Spleen (tissue), 11 donors: ENCODE results near the gene AVPR1B. TPM values are rescaled to one million over a fixed set of nuclear protein-coding genes. Genes with fewer than 3 reads are reported as not detected.

Experiments used
- DNase-seq: peaks from one replicate; pipeline ENCODE4 v3.0.0-alpha.2; 2020
- H3K27ac ChIP-seq, 8 donors: fragments of 200-600 bp; sonication (generic) in 7 of 8; 1 replicate in 4 of 8; 2 replicates in 4 of 8; pipeline versions ENCODE4 v1.5.0 to v1.8.0; 2016 to 2021; ENCODE audit warnings: inconsistent platforms in 4 of 8, mild to moderate bottlenecking in 4 of 8, moderate library complexity in 1 of 8
- H3K27me3 ChIP-seq, 7 donors: fragments of 200-600 bp; sonication (generic) in 6 of 7; replicated peaks in 1 of 7; 1 replicate in 4 of 7; 2 replicates in 3 of 7; pipeline versions ENCODE4 v1.5.0 to v1.8.0; 2016 to 2021; ENCODE audit warnings: inconsistent platforms in 3 of 7, mild to moderate bottlenecking in 1 of 7
- H3K36me3 ChIP-seq, 6 donors: fragments of 200-600 bp; sonication (generic) in 5 of 6; 1 replicate in 4 of 6; 2 replicates in 2 of 6; pipeline versions ENCODE4 v1.5.0 to v1.8.0; 2016 to 2021; ENCODE audit warnings: inconsistent platforms in 2 of 6
- H3K4me1 ChIP-seq, 6 donors: fragments of 200-600 bp; sonication (generic) in 5 of 6; 1 replicate in 3 of 6; 2 replicates in 3 of 6; pipeline versions ENCODE4 v1.5.0 to v1.8.0; 2016 to 2021; ENCODE audit warnings: inconsistent platforms in 3 of 6
- H3K4me3 ChIP-seq, 8 donors: fragments of 200-600 bp; sonication (generic) in 7 of 8; 1 replicate in 4 of 8; 2 replicates in 4 of 8; pipeline versions ENCODE4 v1.5.0 to v1.8.0; 2016 to 2021; ENCODE audit warnings: inconsistent platforms in 4 of 8, mild to moderate bottlenecking in 4 of 8, moderate library complexity in 2 of 8
- H3K9me3 ChIP-seq, 8 donors: fragments of 200-600 bp; sonication (generic) in 7 of 8; 1 replicate in 4 of 8; 2 replicates in 4 of 8; pipeline versions ENCODE4 v1.5.0 to v1.8.0; 2016 to 2021; ENCODE audit warnings: inconsistent platforms in 4 of 8
- POLR2A ChIP-seq, 3 donors: fragments of 450-650 bp; IDR thresholded peaks; one replicate each; pipeline ENCODE4 v1.5.1; 2017; ENCODE audit warnings: antibody characterized with exemption in 3 of 3, mild to moderate bottlenecking in 1 of 3
- POLR2AphosphoS5 ChIP-seq, 3 donors: sonication (generic); formaldehyde crosslinking; IDR thresholded peaks; one replicate each; pipeline ENCODE4 v1.5.1; 2017; ENCODE audit warnings: antibody characterized with exemption in 3 of 3
- WGBS, 5 donors: extraction: QIAGEN DNeasy Blood & Tissue Kit in 3 of 5; methylation state at CpG; one replicate each; pipeline versions ENCODE4 v1.1.5 to v1.1.7; 2013 to 2018; 5-methylcytosine and 5-hydroxymethylcytosine counted together
- intact Hi-C: fragments of 100-400 bp; cut with DNase I; formaldehyde crosslinking; loops from one replicate; pipeline ENCODE4 v1.15.0; 2023; ENCODE audit warnings: low total_unique reads
- polyA plus RNA-seq, 3 donors: library from polyadenylated mRNA; stranded (reverse); fragments of 200-250 nt; gene quantifications; one replicate each; pipeline ENCODE4 v1.2.1, GENCODE V29; 2013
- total RNA-seq, 7 donors: library from RNA; depleted of rRNA in 3 of 7; stranded (reverse); fragments of >200 nt in 3 of 7; fragmentation: NEBNext Ultra II Directional in 4 of 7; extraction: Animal tissue kit (Norgen Biotek cat#: 25700) in 4 of 7; gene quantifications; one replicate each; pipeline versions ENCODE4 v1.1.0 to v1.2.1, GENCODE V29; 2016 to 2021
- TF ChIP-seq, protein P1 (sequence below), 11 experiments: fragments of 200-600 bp in 7 of 11; fragments of 450-650 bp in 4 of 11; sonication (generic) in 4 of 11; IDR thresholded peaks in 8 of 11; conservative IDR thresholded peaks in 3 of 11; 1 replicate in 7 of 11; 2 replicates in 4 of 11; pipeline versions ENCODE4 v1.4.0 to v1.8.0; 2016 to 2021; ENCODE audit warnings: antibody characterized with exemption in 11 of 11, inconsistent platforms in 4 of 11, mild to moderate bottlenecking in 1 of 11
- donor health status: healthy with polysubstance abuse.
- donor health status: DM: no; HTN: no; CAD: no; lungs with moderate emphysema.
- donor health status: DM: no; HTN: no; CAD: no.
- donor health status: Bipolar disorder and iron deficiency.
- donor health status: healthy.
- donor health status: DM: no; HTN: no; CAD: no.
- donor health status: DM: yes; HTN: yes; CAD: no.

AVPR1B gene
- total and polyA plus RNA-seq, 10 donors: not detected

DNA sequence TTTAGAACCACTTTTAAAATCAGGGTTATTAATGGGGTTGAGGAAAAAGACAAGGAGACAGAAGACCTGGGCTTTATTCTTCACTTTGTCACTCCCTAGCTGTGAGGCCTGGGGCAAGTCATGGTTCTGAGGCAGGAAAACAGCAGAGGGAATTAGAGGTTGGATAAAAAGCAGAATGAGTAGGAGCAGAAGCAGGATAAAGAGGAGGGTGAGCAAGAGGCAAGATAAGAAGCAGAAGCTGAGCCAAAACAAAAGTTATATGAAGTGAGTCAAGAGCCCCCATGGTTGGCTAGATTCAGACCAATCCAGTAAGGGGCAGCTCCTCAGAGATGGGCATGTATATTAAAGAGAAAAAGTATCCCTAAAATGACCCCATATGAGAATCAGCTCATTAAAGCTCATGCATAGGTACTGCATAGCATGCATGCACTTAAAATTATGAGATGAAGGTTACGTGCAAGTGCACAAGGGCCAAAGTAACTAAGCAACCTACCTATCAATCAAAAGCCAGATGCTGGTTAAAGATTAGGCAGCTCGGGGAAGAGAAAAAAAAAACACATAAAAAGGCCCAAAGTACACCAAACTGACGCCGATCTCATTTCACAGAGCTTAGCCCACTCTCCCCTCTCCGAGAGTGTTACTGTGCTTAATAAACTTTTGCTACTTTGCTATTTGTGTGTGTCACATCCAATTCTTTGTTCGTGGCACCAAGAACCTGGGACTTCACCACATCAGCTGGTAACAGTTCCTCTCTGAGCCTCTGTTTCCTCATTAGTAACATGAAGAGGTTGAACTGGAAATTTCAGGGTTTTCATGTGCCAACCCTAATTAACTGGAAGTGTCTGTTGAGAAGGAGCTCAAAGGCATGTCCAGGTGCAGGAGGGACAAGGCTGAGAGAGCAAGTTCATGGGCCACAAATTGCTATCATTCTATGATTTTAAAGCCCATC, 2.2 kb downstream of the AVPR1B start:
- Histone ChIP-seq H3K36me3 (no peaks in the 10 kb centered on the region), H3K9me3 (no peaks in the 10 kb centered on the region), H3K4me3 (no peak overlapping the region), H3K27ac (no peak overlapping the region), H3K27me3 (peaks cover 0 to 38% (median 10%) of the 10 kb centered on the region in 7 donors), H3K4me1 (peaks cover 5 to 16% (median 13%) of the 10 kb centered on the region in 6 donors)
- DNase-seq: no peak
- 56 to 71% (median 64%) methylated on average over 6 of the region's 6 CpGs for WGBS, 5 donors
- intact Hi-C loops: no loop called here
- TF ChIP-seq POLR2A (IDR thresholded peaks at IDR 0.05) (no peak), POLR2AphosphoS5 (IDR thresholded peaks at IDR 0.05) (no peak)
- TF ChIP-seq, protein P1, sequence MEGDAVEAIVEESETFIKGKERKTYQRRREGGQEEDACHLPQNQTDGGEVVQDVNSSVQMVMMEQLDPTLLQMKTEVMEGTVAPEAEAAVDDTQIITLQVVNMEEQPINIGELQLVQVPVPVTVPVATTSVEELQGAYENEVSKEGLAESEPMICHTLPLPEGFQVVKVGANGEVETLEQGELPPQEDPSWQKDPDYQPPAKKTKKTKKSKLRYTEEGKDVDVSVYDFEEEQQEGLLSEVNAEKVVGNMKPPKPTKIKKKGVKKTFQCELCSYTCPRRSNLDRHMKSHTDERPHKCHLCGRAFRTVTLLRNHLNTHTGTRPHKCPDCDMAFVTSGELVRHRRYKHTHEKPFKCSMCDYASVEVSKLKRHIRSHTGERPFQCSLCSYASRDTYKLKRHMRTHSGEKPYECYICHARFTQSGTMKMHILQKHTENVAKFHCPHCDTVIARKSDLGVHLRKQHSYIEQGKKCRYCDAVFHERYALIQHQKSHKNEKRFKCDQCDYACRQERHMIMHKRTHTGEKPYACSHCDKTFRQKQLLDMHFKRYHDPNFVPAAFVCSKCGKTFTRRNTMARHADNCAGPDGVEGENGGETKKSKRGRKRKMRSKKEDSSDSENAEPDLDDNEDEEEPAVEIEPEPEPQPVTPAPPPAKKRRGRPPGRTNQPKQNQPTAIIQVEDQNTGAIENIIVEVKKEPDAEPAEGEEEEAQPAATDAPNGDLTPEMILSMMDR (IDR thresholded peaks at IDR 0.05 in 8 of 11, conservative IDR thresholded peaks at IDR 0.05 in 3 of 11): no peak

- WGBS, 5 donors: 67 to 86% (median 70%) methylated on average over 9 of the region's 9 CpGs
- Histone ChIP-seq H3K27ac (no peak overlapping the region), H3K9me3 (no peaks in the 10 kb centered on the region), H3K36me3 (no peaks in the 10 kb centered on the region), H3K4me3 (no peak overlapping the region), H3K27me3 (peaks cover 0 to 17% (median 6%) of the 10 kb centered on the region in 7 donors), H3K4me1 (peaks cover 4 to 12% (median 10%) of the 10 kb centered on the region in 6 donors)
- no peak for DNase-seq
- intact Hi-C loops: no loop called here
- TF ChIP-seq POLR2AphosphoS5 (IDR thresholded peaks at IDR 0.05) (no peak), POLR2A (IDR thresholded peaks at IDR 0.05) (no peak)
- TF ChIP-seq, protein P1 (IDR thresholded peaks at IDR 0.05 in 8 of 11, conservative IDR thresholded peaks at IDR 0.05 in 3 of 11): no peak
These were observed 4.4 kb downstream of the AVPR1B start for GRCh38 chr1:206112600-206113301.

DNA sequence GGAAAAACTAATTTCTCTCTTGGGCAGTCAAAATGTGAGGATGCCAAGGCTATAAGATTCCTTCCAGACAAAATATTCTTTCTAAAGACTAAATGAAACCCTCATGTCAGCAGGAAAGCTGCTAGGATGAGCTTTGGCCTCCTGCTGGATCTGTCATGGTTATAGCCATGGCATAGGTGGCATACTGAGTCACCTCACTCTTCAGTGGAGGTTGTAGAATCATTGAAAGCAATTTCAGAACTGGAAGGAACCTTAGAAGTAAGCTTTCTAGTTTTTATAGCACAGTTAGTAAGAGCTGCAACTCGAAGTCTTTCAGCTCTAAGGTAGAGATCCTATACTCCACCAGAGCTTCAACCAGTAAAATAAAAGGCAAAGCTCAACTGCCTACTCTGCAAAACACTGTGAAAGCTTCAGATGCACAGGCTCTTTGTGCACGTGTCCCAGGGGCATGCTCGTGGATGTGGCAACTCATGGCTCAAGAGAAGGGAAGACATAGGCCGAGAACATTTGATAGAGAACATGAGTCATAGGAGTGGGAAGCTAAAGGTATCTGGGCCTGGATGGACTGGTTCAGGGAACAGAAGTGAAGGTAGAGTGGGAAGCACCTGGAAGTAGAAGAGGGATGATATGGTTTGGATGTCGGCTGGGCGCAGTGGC, 5.8 kb downstream of the AVPR1B start:
- TF ChIP-seq POLR2AphosphoS5 (IDR thresholded peaks at IDR 0.05): no peak
- TF ChIP-seq POLR2A (IDR thresholded peaks at IDR 0.05): no peak
- TF ChIP-seq, protein P1 (IDR thresholded peaks at IDR 0.05 in 8 of 11, conservative IDR thresholded peaks at IDR 0.05 in 3 of 11): no peak

More for the DNA sequence above, 5.8 kb downstream of the AVPR1B start:
- H3K27ac ChIP-seq: no peak overlapping the region
- H3K9me3 ChIP-seq: no peaks in the 10 kb centered on the region
- WGBS, 5 donors: 81 to 90% (median 86%) methylated on average over 6 of the region's 6 CpGs
- no peaks in the 10 kb centered on the region for H3K36me3 ChIP-seq
- intact Hi-C loops: no loop called here
- peaks cover 0 to 4% (median 0%) of the 10 kb centered on the region in 7 donors for H3K27me3 ChIP-seq
- peaks cover 0 to 3% (median 0%) of the 10 kb centered on the region in 6 donors for H3K4me1 ChIP-seq
- DNase-seq: no peak
- H3K4me3 ChIP-seq: no peak overlapping the region
